ENCODE results near the gene TRIO.
A peak's percentile ranks its signal among the peaks of the same experiment; 100 is the strongest.

Gene TRIO

DNA sequence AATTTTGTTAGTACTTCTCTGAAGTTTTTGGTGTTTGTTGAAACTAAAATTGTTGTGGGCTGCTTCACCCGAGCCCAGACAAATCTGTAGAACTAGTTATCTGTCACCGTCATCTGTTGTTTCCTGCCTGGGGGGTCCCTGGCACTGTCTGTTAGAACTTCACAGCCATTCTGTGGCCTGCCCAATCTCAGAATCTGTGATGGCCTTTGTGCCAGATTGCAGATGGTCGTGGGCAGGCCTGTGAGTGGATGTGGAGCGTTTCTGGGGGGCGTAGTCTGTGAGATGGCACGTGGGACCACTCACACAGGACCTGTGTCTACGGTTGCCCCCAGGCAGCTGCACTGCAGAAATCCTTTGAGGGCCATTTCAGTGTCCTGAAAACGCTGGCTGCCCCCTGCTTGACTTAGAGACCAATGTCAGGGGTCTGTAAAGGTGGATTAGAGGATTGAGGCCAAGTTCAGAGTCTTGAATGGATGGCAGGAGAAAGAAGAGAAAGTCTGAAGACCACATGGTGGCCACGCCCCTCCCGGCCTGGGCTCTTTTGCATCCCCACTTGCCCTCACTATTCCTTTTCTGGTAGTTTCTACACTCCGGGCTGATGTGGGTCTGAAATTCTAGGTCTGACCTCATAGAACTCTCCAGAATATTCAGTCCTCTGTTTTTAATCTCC lies 38.3 kb downstream of the TRIO start:
- Histone ChIP-seq H3K27me3 (no peaks in the 10 kb centered on the region), H3K27ac (peak overlapping the region; percentile 89 to 90), H3K4me3 (no peak overlapping the region), H3K4me1 (peaks cover 0 to 98% (median 61%) of the 10 kb centered on the region in 4 donors), H3K36me3 (no peaks in the 10 kb centered on the region), H3K9me3 (no peaks in the 10 kb centered on the region)
- DNase-seq: no peak
- intact Hi-C loops (cut with DNase I; ENCODE audit: low total_unique reads): no loop called here
- TF ChIP-seq, protein P1, sequence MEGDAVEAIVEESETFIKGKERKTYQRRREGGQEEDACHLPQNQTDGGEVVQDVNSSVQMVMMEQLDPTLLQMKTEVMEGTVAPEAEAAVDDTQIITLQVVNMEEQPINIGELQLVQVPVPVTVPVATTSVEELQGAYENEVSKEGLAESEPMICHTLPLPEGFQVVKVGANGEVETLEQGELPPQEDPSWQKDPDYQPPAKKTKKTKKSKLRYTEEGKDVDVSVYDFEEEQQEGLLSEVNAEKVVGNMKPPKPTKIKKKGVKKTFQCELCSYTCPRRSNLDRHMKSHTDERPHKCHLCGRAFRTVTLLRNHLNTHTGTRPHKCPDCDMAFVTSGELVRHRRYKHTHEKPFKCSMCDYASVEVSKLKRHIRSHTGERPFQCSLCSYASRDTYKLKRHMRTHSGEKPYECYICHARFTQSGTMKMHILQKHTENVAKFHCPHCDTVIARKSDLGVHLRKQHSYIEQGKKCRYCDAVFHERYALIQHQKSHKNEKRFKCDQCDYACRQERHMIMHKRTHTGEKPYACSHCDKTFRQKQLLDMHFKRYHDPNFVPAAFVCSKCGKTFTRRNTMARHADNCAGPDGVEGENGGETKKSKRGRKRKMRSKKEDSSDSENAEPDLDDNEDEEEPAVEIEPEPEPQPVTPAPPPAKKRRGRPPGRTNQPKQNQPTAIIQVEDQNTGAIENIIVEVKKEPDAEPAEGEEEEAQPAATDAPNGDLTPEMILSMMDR (IDR thresholded peaks at IDR 0.05): no peak

DNA sequence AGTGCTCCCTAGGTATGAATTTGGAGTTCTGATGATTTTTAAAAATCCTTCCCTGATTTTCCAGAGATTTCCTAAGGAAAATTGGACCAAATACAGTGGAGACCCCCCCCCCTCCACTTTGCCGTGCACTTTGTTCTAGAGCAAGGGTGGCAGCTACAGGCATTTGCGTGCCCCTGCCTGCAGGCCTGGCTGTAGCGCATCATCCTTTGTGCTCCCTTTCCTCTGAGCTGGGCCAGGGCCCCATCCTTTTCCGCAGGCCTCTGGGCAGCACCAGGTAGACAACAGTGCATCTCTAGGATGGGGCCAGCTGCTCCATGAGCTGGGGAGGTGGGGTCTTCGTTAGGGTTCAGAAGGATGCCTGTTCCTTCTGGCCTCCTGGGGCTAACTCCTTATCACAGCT lies 39.6 kb downstream of the TRIO start:
- intact Hi-C loops (cut with DNase I; ENCODE audit: low total_unique reads): no loop called here
- TF ChIP-seq, protein P1 (IDR thresholded peaks at IDR 0.05): no peak
- Histone ChIP-seq H3K4me1 (peaks cover 0 to 100% (median 69%) of the 10 kb centered on the region in 4 donors), H3K9me3 (no peaks in the 10 kb centered on the region), H3K27ac (peak overlapping the region; percentile 89 to 90), H3K4me3 (no peak overlapping the region), H3K36me3 (no peaks in the 10 kb centered on the region), H3K27me3 (no peaks in the 10 kb centered on the region)
- no peak for DNase-seq

DNA sequence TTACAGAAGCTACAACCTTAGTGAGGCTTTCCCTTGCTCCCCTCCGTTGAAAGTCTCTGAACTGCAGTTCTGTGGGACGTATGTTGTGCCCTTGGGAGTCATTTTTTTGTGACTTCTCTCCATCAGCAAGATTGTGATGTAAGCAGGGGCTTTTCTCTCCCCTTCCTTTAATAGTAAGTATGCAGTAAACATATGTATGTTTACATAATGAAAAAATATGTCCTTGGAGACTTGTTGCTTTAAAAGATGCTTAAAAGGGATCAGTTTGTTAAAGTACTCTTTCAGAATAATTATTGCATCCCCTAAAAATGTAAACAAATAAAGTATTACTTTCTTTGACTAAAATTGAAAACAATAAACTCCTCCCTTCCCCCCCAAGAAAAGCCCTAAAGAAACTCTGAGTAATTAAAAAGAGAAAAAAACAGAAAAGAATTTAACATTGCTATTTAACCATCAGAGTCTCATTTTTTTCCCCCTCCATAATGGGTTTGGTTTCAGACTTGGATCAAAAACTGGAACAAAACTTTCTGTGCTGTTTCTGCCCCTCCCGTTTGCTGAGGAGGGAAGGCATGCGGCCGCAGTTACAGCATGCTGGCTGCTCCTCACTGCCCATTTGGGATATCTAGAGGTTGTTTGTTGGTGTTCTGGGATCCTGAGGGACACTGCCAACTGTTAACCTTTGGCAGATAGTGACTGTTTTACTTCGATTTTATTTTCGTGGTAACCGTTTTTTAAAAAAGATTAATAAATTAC lies 40.2 kb downstream of the TRIO start:
- peak; percentile 59 to 78 for DNase-seq
- Histone ChIP-seq H3K4me3 (peak overlapping the region; percentile 26 to 39), H3K4me1 (peaks cover 0 to 100% (median 68%) of the 10 kb centered on the region in 4 donors), H3K27ac (peak overlapping the region; percentile 89 to 90), H3K36me3 (no peaks in the 10 kb centered on the region), H3K9me3 (no peaks in the 10 kb centered on the region), H3K27me3 (no peaks in the 10 kb centered on the region)
- TF ChIP-seq, protein P1 (IDR thresholded peaks at IDR 0.05): no peak
- intact Hi-C loops (cut with DNase I; ENCODE audit: low total_unique reads): no loop called here

DNA sequence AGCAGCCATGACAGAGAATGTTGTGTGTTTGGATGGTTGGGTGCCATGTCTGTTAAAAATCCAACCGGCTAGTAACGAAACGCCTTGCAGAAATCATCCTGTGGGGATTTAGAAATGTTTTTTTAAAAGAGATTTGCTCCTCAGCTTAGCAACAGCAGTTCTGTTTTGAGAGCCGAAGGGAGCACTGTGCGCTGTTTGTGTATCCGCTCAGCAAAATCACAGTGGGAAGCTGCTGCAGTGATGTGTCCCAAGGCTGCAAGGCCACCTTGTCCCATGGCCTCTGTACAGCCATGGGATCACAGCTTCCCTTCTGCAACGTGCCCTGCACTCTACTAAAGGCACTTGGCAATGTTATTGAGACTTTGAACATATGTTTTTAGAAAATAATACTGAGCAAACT lies 40.9 kb downstream of the TRIO start:
- Histone ChIP-seq H3K4me3 (peak overlapping the region; percentile 26 to 39), H3K27ac (peak overlapping the region; percentile 89 to 90), H3K27me3 (no peaks in the 10 kb centered on the region)

DNA sequence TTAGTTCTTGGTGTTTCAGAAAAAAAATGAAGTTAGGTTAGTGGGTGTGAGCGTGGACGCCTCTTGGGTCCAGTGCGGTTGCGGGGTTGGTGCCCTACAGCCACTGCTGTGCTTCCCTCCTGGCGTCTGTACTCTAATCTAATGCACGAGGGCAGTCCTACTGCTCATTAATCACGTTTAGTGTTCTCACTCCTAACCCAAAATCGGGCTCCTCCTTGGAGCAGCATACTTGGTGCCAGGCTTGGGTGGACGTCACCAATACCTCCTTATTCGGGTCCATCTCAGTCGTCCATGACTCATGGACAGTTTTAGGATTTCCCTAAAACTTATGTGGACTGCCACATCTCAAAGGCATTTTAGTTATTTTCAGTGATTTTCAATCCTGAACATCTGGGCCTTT lies 41.6 kb downstream of the TRIO start:
- no peaks in the 10 kb centered on the region for H3K36me3 ChIP-seq
- peaks cover 3 to 100% (median 64%) of the 10 kb centered on the region in 4 donors for H3K4me1 ChIP-seq
- no peaks in the 10 kb centered on the region for H3K27me3 ChIP-seq
- peak in 1 of 2 donors; percentile 80 for DNase-seq
- TF ChIP-seq, protein P1 (IDR thresholded peaks at IDR 0.05): no peak
- intact Hi-C loops (cut with DNase I; ENCODE audit: low total_unique reads): no loop called here
- peak overlapping the region in 1 of 2 donors; percentile 26 for H3K4me3 ChIP-seq
- peak overlapping the region; percentile 89 to 90 for H3K27ac ChIP-seq
- no peaks in the 10 kb centered on the region for H3K9me3 ChIP-seq

More for the DNA sequence above, 40.9 kb downstream of the TRIO start:
- no peak for DNase-seq
- TF ChIP-seq, protein P1 (IDR thresholded peaks at IDR 0.05): no peak
- Histone ChIP-seq H3K36me3 (no peaks in the 10 kb centered on the region), H3K9me3 (no peaks in the 10 kb centered on the region), H3K4me1 (peaks cover 0 to 100% (median 64%) of the 10 kb centered on the region in 4 donors)
- intact Hi-C loops (cut with DNase I; ENCODE audit: low total_unique reads): no loop called here
